ENCODE data around the gene EYA2. TPM values are rescaled to one million over a fixed set of nuclear protein-coding genes. Genes with fewer than 3 reads are reported as not detected.

Gene EYA2
- polyA plus RNA-seq, 3 donors = 0.04 to 0.16 TPM; not detected in 1

DNA sequence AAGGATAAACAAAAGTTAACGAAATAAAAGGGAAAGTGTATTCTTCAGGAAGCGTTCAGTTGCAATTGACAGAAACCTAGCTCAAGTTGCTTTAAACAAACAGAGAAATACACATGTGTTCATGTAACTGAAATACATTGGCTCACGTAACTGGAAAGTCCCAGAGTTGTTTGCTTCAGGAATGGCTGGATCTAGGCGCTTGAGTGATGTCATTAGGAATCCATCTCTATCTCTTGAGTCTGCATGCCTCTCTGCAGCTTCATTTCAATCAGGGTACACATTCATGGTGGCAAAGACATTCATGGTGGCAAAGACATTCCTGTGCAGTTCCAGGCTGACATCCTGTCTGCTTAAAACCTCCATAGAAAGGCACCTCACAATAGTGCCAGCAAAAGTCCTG lies 45.4 kb upstream of the EYA2 start:
- no peaks in the 10 kb centered on the region for H3K36me3 Mint-ChIP-seq
- Histone ChIP-seq H4K20me1 (ENCODE audit: insufficient read depth, low read length) (no peaks in the 10 kb centered on the region), H3K27ac (ENCODE audit: low read depth in 1 of 2, low read length in 2 of 2) (no peak overlapping the region), H3K79me2 (ENCODE audit: insufficient read depth, low read length) (no peaks in the 10 kb centered on the region), H3K27me3 (ENCODE audit: control insufficient read depth in 2 of 2, insufficient read depth in 2 of 2, low read length in 2 of 2) (no peaks in the 10 kb centered on the region), H3K9me3 (replicated peaks in 1 of 2; ENCODE audit: control insufficient read depth in 1 of 2, insufficient read depth in 1 of 2, low read length in 2 of 2) (no peaks in the 10 kb centered on the region), H3K4me1 (ENCODE audit: control insufficient read depth in 1 of 2, insufficient read depth in 2 of 2, low read length in 2 of 2) (no peaks in the 10 kb centered on the region), H3K4me3 (replicated peaks in 1 of 3; ENCODE audit: low read depth in 2 of 3, low read length in 3 of 3) (no peak overlapping the region), H3K36me3 (replicated peaks in 1 of 2; ENCODE audit: control insufficient read depth in 1 of 2, insufficient read depth in 2 of 2, low read length in 2 of 2) (no peaks in the 10 kb centered on the region), H2AFZ (ENCODE audit: insufficient read depth, low read depth, low read length, poor library complexity, severe bottlenecking) (no peak overlapping the region), H3K4me2 (replicated peaks; ENCODE audit: extremely low read depth, low read length, poor library complexity, severe bottlenecking) (no peak overlapping the region), H3K9ac (ENCODE audit: insufficient read depth, low read length, poor library complexity, severe bottlenecking) (no peak overlapping the region)
- peaks cover 0 to 6% (median 2%) of the 10 kb centered on the region in 7 donors for H3K9me3 Mint-ChIP-seq
- peaks cover 2 to 10% (median 10%) of the 10 kb centered on the region in 3 donors for H3K27me3 Mint-ChIP-seq (ENCODE audit: low read depth in 3 of 3)
- H3K4me1 Mint-ChIP-seq = no peaks in the 10 kb centered on the region
- no peak overlapping the region for H3K4me3 Mint-ChIP-seq
- intact Hi-C loops (cut with micrococcal nuclease) = no loop called here
- TF ChIP-seq, protein P1, sequence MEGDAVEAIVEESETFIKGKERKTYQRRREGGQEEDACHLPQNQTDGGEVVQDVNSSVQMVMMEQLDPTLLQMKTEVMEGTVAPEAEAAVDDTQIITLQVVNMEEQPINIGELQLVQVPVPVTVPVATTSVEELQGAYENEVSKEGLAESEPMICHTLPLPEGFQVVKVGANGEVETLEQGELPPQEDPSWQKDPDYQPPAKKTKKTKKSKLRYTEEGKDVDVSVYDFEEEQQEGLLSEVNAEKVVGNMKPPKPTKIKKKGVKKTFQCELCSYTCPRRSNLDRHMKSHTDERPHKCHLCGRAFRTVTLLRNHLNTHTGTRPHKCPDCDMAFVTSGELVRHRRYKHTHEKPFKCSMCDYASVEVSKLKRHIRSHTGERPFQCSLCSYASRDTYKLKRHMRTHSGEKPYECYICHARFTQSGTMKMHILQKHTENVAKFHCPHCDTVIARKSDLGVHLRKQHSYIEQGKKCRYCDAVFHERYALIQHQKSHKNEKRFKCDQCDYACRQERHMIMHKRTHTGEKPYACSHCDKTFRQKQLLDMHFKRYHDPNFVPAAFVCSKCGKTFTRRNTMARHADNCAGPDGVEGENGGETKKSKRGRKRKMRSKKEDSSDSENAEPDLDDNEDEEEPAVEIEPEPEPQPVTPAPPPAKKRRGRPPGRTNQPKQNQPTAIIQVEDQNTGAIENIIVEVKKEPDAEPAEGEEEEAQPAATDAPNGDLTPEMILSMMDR (IDR thresholded peaks at IDR 0.05) = no peak
- WGBS (ENCODE audit: insufficient coverage) = 100% methylated on average over 3 of the region's 4 CpGs
- no peak for DNase-seq
- no peak overlapping the region for H3K27ac Mint-ChIP-seq

DNA sequence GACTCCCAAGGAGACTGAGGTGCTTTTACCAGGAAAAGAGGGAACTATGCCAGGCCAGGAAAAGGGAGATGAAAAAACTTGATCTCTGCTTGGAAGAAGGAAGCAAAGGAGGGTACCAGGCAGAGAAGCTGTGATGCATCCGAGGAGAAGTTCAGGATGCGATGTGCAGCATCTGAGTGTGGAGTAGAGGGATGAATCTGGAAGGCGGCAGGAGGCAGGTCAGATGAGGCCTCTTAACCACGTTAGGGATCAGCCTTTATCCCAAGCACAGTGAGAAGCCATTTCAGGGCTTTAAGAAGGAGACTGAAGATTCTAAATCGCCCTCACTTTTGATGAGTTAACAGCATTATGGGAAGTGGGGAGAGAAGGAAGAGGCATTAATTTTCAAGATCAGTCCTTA lies 44.9 kb upstream of the EYA2 start:
- WGBS (ENCODE audit: insufficient coverage) = 90% methylated on average over 3 of the region's 5 CpGs
- no peaks in the 10 kb centered on the region for H3K4me1 ChIP-seq (ENCODE audit: control insufficient read depth in 1 of 2, insufficient read depth in 2 of 2, low read length in 2 of 2)
- H3K36me3 ChIP-seq (replicated peaks in 1 of 2; ENCODE audit: control insufficient read depth in 1 of 2, insufficient read depth in 2 of 2, low read length in 2 of 2) = no peaks in the 10 kb centered on the region
- no peaks in the 10 kb centered on the region for H3K9me3 ChIP-seq (replicated peaks in 1 of 2; ENCODE audit: control insufficient read depth in 1 of 2, insufficient read depth in 1 of 2, low read length in 2 of 2)
- Mint-ChIP-seq H3K9me3 (peaks cover 0 to 6% (median 1%) of the 10 kb centered on the region in 7 donors), H3K27me3 (ENCODE audit: low read depth in 3 of 3) (peaks cover 2 to 10% (median 8%) of the 10 kb centered on the region in 3 donors), H3K36me3 (no peaks in the 10 kb centered on the region), H3K4me3 (no peak overlapping the region), H3K27ac (no peak overlapping the region), H3K4me1 (no peaks in the 10 kb centered on the region)
- no peak overlapping the region for H3K4me2 ChIP-seq (replicated peaks; ENCODE audit: extremely low read depth, low read length, poor library complexity, severe bottlenecking)
- intact Hi-C loops (cut with micrococcal nuclease) = no loop called here
- H3K79me2 ChIP-seq (ENCODE audit: insufficient read depth, low read length) = no peaks in the 10 kb centered on the region
- no peak overlapping the region for H3K4me3 ChIP-seq (replicated peaks in 1 of 3; ENCODE audit: low read depth in 2 of 3, low read length in 3 of 3)
- H3K9ac ChIP-seq (ENCODE audit: insufficient read depth, low read length, poor library complexity, severe bottlenecking) = no peak overlapping the region
- DNase-seq = no peak
- TF ChIP-seq, protein P1 (IDR thresholded peaks at IDR 0.05) = no peak
- no peak overlapping the region for H3K27ac ChIP-seq (ENCODE audit: low read depth in 1 of 2, low read length in 2 of 2)
- no peaks in the 10 kb centered on the region for H4K20me1 ChIP-seq (ENCODE audit: insufficient read depth, low read length)
- no peaks in the 10 kb centered on the region for H3K27me3 ChIP-seq (ENCODE audit: control insufficient read depth in 2 of 2, insufficient read depth in 2 of 2, low read length in 2 of 2)
- H2AFZ ChIP-seq (ENCODE audit: insufficient read depth, low read depth, low read length, poor library complexity, severe bottlenecking) = no peak overlapping the region

All from CD14-positive monocyte (primary cell).